ENCODE measurements around the gene STAT1.

The STAT1 gene

GRCh38 chr2:190948671-190949070 is 65.3 kb downstream of the STAT1 start:
- no peak for DNase-seq

GRCh38 chr2:190947711-190948251 is 66.2 kb downstream of the STAT1 start:
- no peak for DNase-seq

GRCh38 chr2:190947141-190947540 is 66.8 kb downstream of the STAT1 start:
- DNase-seq, result no peak

GRCh38 chr2:190943706-190944105 is 70.3 kb downstream of the STAT1 start:
- DNase-seq, result no peak

GRCh38 chr2:190942697-190943096 is 71.3 kb downstream of the STAT1 start:
- no peak for DNase-seq

DNA sequence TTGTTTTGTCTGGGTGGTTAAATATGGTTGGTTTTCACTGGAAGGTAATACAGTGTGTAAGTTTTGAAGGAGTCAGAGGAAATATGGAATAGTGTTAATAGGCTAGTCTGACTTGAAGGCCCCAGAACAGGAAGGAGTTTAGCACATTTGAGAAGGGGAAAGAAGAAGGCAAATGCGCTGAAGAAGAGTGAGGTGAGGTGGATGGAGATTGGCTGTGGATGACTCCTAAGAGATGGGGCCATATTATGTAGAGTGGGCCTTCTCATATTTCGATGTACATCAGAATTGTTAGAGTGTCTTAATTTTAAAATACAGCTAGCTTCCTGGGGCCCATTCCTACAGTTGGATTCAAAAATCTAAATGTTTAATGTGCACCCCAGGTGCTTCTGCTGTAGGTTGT is 72.4 kb downstream of the STAT1 start:
- no peak for DNase-seq

DNA sequence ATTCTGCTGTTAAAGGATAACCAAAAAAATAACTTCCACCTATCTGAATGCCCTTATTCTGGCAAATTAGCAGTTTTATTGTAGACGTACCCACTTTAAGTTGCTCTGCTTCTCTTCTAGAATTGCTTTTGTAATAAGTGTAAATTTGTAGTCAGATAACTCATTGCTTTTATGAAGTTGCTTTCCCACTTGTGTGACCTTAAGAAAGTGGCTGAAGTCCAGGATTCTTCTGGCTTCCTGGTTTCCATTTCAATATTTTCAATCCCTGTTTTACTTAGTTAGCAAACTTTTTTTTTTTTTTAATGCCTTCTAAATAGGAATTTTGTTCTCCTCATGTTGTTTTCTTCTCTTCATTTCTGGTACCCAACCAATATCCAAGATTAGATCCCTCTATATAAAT is 73.5 kb downstream of the STAT1 start:
- DNase-seq, result no peak

- no peak for DNase-seq
Observed at GRCh38 chr2:190938771-190939335, 75.1 kb downstream of the STAT1 start.

GRCh38 chr2:190935054-190935453 is 78.9 kb downstream of the STAT1 start:
- no peak for DNase-seq

DNA sequence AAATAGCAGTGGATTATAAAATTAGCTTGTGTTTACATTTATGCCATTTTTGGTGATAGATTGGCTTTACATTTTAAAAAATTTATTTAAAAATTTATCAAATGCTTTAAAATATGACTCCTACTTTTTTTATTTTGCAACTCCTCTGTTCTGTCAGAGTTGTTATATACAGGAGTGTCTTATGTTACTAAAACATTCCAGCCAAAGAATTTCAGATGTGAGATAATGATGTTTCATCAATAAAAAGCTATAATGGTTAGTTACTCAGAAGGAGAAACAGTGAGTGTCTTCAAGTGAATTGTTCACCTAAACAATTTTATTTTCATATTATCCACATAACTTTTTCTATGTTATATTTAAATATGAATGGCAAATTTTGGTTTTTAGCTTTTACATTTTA is 80.6 kb downstream of the STAT1 start:
- DNase-seq, result no peak

DNA sequence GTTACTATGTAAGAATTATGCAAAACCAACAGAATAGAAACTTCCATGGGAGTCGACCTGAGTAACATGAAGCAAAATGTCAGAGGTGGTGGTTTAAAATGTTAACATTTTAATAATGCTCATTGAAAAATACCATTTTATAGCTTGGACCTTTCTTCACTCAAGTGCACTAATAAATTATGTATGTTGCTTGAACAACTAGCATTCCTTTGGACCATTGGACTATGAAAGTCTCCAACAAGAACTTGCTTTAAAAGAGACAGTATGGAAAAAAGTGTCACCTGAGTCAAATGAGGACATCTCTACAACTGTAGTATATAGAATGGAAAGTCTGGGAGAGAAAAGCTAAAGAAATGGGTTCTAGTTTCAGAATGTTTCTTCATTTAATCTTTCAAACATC is 81.5 kb downstream of the STAT1 start:
- DNase-seq, result no peak

GRCh38 chr2:190930411-190930810 is 83.6 kb downstream of the STAT1 start:
- DNase-seq, result no peak

DNA sequence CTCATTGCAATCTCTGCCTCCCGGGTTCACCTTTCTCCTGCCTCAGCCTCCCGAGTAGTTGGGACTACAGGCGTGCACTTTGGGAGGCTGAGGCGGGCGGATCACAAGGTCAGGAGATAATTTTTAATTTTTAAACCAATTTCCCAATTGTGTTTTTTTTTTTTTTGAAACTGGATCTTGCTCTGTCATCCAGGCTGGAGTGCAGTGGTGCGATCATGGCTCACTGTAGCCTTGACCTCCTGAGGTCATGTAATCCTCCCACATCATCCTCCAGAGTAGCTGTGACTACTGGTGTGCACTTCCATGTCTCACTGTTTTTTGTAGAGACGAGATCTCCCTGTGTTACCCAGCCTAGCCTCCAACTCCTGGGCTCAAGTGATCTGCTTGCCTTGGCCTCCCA is 84.1 kb downstream of the STAT1 start:
- no peak for DNase-seq

GRCh38 chr2:190927301-190927700 is 86.7 kb downstream of the STAT1 start:
- no peak for DNase-seq

DNA sequence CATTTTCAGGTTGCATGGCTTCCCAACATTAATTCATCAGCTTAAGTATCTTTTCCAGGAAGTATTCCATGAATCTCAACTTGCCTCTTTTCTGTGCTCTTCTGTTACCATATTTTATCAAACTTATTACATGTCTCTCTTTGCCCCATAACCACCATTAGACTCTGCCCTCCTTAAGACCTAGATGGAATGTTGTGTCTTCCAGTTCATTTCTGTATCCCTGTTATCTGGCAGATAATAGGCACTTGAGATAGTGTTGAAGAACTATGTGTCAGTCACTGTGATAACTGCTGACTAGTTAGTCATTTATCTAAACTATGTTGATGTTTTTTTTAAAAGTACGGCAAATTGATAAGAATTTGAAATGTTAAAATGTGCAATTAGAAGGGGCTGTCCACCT is 91.6 kb downstream of the STAT1 start:
- DNase-seq, result no peak

DNA sequence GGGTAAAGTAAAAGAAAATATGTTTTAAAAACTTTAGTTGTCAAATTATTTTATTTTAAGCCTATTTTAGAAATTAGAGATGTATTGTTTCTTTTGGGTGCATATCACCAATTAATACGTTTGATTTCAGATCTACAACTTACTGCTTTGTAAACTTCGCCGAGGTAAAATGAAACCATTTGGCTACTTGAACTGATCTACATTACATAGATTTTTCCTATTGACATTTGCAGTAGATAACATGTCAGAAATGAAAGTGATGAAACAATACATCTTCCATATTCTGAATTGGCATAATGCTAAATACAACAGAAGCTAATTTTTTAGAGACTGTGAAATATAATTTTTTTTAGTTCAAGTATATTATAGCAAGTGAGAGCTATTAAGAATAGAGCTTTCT is 93.9 kb downstream of the STAT1 start:
- no peak for DNase-seq

Measured in NCI-H748 treated with DMSO at 0.1 percent for 48 hours (cell line).